ENCODE results near the gene JPH3.

Gene JPH3

GRCh38 chr16:87602821-87603683 lies 744 bp downstream of the JPH3 start:
- DNase-seq, result peak; percentile 63

- DNase-seq, result no peak
Observed at GRCh38 chr16:87603684-87604633, 1.7 kb downstream of the JPH3 start.

- no peak for DNase-seq
Observed at GRCh38 chr16:87604634-87605111, 2.4 kb downstream of the JPH3 start.

- no peak for DNase-seq
Observed at GRCh38 chr16:87607223-87607622, 4.9 kb downstream of the JPH3 start.

- no peak for DNase-seq
Observed at GRCh38 chr16:87607871-87608270, 5.6 kb downstream of the JPH3 start.

GRCh38 chr16:87608400-87608985 lies 6.2 kb downstream of the JPH3 start:
- peak; percentile 70 for DNase-seq

GRCh38 chr16:87610026-87610425 lies 7.7 kb downstream of the JPH3 start:
- no peak for DNase-seq

GRCh38 chr16:87611456-87611855 lies 9.1 kb downstream of the JPH3 start:
- no peak for DNase-seq

- no peak for DNase-seq
Observed at GRCh38 chr16:87613961-87614360, 11.7 kb downstream of the JPH3 start.

GRCh38 chr16:87615621-87616041 lies 13.3 kb downstream of the JPH3 start:
- DNase-seq, result no peak

- no peak for DNase-seq
Observed at GRCh38 chr16:87616556-87616955, 14.2 kb downstream of the JPH3 start.

- no peak for DNase-seq
Observed at GRCh38 chr16:87618216-87618615, 15.9 kb downstream of the JPH3 start.

- DNase-seq, result no peak
Observed at GRCh38 chr16:87619360-87620200, 17.3 kb downstream of the JPH3 start.

GRCh38 chr16:87620201-87620495 lies 17.8 kb downstream of the JPH3 start:
- no peak for DNase-seq

GRCh38 chr16:87621550-87621829 lies 19.2 kb downstream of the JPH3 start:
- no peak for DNase-seq

GRCh38 chr16:87621976-87622713 lies 19.8 kb downstream of the JPH3 start:
- no peak for DNase-seq

GRCh38 chr16:87622756-87623319 lies 20.5 kb downstream of the JPH3 start:
- DNase-seq, result no peak

- DNase-seq, result no peak
Observed at GRCh38 chr16:87625241-87625797, 23.0 kb downstream of the JPH3 start.

- DNase-seq, result no peak
Observed at GRCh38 chr16:87626401-87626800, 24.1 kb downstream of the JPH3 start.

GRCh38 chr16:87626905-87627304 lies 24.6 kb downstream of the JPH3 start:
- DNase-seq, result no peak

GRCh38 chr16:87627542-87628245 lies 25.4 kb downstream of the JPH3 start:
- no peak for DNase-seq

All from activated CD8-positive, alpha-beta memory T cell treated with anti-CD3 and anti-CD28 coated beads for 24 hours (primary cell).